Vagina (tissue), 2 donors: ENCODE results near the gene MROH7. TPM values are rescaled to one million over a fixed set of nuclear protein-coding genes. Genes with fewer than 3 reads are reported as not detected.

ENCODE experiments used
- DNase-seq, 2 donors: peaks; one replicate each; pipeline ENCODE4 v3.0.0-alpha.2; 2017; ENCODE audit errors: extremely low spot score in 2 of 2
- H3K27ac ChIP-seq: fragments of 200-600 bp; sonication (generic); one replicate; pipeline ENCODE4 v1.5.1; 2019
- H3K27me3 ChIP-seq: fragments of 200-600 bp; sonication (generic); one replicate; pipeline ENCODE4 v1.5.1; 2019
- H3K36me3 ChIP-seq, 2 donors: fragments of 200-600 bp; sonication (generic); one replicate each; pipeline ENCODE4 v1.5.1; 2017 to 2019
- H3K4me1 ChIP-seq: fragments of 200-600 bp; sonication (generic); one replicate; pipeline ENCODE4 v1.5.1; 2019
- H3K4me3 ChIP-seq, 2 donors: fragments of 200-600 bp; sonication (generic); 1 replicate in 1 of 2; 2 replicates in 1 of 2; pipeline ENCODE4 v1.5.1; 2016 to 2019
- H3K9me3 ChIP-seq: fragments of 200-600 bp; sonication (generic); one replicate; pipeline ENCODE4 v1.5.1; 2019
- POLR2A ChIP-seq, 2 donors: fragments of 450-650 bp; IDR thresholded peaks; one replicate each; pipeline ENCODE4 v1.6.1; 2017; ENCODE audit warnings: antibody characterized with exemption in 2 of 2, mild to moderate bottlenecking in 2 of 2, moderate library complexity in 2 of 2
- POLR2AphosphoS5 ChIP-seq, 2 donors: sonication (generic); formaldehyde crosslinking; IDR thresholded peaks; one replicate each; pipeline ENCODE4 v1.9.0; 2017; ENCODE audit warnings: antibody characterized with exemption in 2 of 2, mild to moderate bottlenecking in 2 of 2, low read depth in 1 of 2; ENCODE audit not compliant: insufficient read depth in 1 of 2
- intact Hi-C: fragments of 100-400 bp; cut with DNase I; formaldehyde crosslinking; loops from one replicate; pipeline ENCODE4 v1.15.1; 2023
- total RNA-seq: library from RNA; depleted of rRNA; stranded (reverse); fragments of >200 nt; gene quantifications from one replicate; pipeline ENCODE4 v1.2.3, GENCODE V29; 2016
- TF ChIP-seq, protein P1 (sequence below), 3 experiments: fragments of 450-650 bp in 2 of 3; fragments of 200-600 bp in 1 of 3; sonication (generic) in 1 of 3; IDR thresholded peaks; one replicate each; pipeline ENCODE4 v1.5.1; 2017 to 2019; ENCODE audit warnings: antibody characterized with exemption in 3 of 3, mild to moderate bottlenecking in 2 of 3, moderate library complexity in 2 of 3

MROH7 gene
- total RNA-seq, 1 donor from 2014 or later, result 7.4 TPM

DNA sequence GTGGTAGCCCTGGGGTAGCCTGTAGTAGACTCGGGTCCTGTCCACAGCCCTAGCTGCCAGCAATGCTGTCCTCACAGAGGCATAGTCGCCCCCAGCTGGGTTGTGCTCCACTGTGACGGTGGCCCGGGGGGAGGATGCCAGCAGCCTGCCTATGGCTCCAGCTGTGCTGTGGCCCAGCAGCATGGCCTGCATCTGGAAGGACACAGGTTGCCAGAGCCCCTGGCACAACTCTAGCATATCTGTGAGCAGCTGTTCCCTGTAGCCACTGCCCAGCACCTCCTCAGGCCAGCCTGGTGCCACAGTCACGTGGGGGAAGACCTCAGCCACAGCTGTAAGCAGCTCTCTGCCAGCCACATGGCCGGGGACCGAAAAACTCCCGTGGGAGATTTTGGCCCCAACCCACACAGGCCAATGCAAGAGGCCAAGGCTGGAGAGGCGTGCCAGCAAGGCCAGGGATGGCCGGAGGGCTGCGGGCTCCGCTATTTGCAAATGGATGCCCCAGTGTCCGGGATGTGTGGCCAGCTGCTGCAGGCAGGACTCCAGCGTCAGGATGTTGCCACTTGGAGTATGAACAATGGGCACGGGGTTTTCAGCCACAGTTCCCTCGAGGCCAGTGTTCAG is 32.2 kb upstream of the MROH7 start:
- intact Hi-C loops, result no loop called here
- no peak for DNase-seq
- no peaks in the 10 kb centered on the region for H3K4me1 ChIP-seq
- TF ChIP-seq POLR2A (IDR thresholded peaks at IDR 0.05) (no peak), POLR2AphosphoS5 (IDR thresholded peaks at IDR 0.05; ENCODE audit: insufficient read depth in 1 of 2, low read depth in 1 of 2) (no peak)
- TF ChIP-seq, protein P1, sequence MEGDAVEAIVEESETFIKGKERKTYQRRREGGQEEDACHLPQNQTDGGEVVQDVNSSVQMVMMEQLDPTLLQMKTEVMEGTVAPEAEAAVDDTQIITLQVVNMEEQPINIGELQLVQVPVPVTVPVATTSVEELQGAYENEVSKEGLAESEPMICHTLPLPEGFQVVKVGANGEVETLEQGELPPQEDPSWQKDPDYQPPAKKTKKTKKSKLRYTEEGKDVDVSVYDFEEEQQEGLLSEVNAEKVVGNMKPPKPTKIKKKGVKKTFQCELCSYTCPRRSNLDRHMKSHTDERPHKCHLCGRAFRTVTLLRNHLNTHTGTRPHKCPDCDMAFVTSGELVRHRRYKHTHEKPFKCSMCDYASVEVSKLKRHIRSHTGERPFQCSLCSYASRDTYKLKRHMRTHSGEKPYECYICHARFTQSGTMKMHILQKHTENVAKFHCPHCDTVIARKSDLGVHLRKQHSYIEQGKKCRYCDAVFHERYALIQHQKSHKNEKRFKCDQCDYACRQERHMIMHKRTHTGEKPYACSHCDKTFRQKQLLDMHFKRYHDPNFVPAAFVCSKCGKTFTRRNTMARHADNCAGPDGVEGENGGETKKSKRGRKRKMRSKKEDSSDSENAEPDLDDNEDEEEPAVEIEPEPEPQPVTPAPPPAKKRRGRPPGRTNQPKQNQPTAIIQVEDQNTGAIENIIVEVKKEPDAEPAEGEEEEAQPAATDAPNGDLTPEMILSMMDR (IDR thresholded peaks at IDR 0.05), result no peak
- H3K4me3 ChIP-seq, result no peak overlapping the region
- H3K9me3 ChIP-seq, result no peaks in the 10 kb centered on the region
- H3K27ac ChIP-seq, result no peak overlapping the region
- H3K27me3 ChIP-seq, result no peaks in the 10 kb centered on the region
- no peaks in the 10 kb centered on the region for H3K36me3 ChIP-seq

DNA sequence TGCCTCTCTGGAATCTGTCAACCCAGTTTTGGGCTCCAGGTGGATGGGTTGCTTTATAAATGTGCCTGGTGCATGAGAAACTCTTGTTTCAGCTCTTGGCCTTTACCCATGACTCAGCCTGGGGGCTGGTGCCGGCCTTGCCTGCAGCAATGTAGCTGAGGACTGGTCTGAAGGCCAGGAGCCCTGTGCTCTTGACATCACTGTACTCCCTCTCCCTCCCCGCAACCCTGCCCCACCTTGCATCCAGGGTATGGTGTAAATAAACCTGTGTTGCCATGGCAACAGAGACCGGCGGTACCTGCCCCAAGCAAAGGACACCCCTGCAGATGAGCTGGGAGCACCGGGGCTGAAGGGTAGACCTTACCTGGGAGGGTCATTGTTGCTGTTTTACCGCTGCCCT is 31.5 kb upstream of the MROH7 start:
- Histone ChIP-seq H3K27ac (no peak overlapping the region), H3K4me3 (no peak overlapping the region), H3K36me3 (no peaks in the 10 kb centered on the region), H3K4me1 (no peaks in the 10 kb centered on the region), H3K9me3 (no peaks in the 10 kb centered on the region), H3K27me3 (no peaks in the 10 kb centered on the region)
- DNase-seq, result no peak
- TF ChIP-seq POLR2A (IDR thresholded peaks at IDR 0.05) (no peak), POLR2AphosphoS5 (IDR thresholded peaks at IDR 0.05; ENCODE audit: insufficient read depth in 1 of 2, low read depth in 1 of 2) (no peak)
- intact Hi-C loops, result no loop called here

DNA sequence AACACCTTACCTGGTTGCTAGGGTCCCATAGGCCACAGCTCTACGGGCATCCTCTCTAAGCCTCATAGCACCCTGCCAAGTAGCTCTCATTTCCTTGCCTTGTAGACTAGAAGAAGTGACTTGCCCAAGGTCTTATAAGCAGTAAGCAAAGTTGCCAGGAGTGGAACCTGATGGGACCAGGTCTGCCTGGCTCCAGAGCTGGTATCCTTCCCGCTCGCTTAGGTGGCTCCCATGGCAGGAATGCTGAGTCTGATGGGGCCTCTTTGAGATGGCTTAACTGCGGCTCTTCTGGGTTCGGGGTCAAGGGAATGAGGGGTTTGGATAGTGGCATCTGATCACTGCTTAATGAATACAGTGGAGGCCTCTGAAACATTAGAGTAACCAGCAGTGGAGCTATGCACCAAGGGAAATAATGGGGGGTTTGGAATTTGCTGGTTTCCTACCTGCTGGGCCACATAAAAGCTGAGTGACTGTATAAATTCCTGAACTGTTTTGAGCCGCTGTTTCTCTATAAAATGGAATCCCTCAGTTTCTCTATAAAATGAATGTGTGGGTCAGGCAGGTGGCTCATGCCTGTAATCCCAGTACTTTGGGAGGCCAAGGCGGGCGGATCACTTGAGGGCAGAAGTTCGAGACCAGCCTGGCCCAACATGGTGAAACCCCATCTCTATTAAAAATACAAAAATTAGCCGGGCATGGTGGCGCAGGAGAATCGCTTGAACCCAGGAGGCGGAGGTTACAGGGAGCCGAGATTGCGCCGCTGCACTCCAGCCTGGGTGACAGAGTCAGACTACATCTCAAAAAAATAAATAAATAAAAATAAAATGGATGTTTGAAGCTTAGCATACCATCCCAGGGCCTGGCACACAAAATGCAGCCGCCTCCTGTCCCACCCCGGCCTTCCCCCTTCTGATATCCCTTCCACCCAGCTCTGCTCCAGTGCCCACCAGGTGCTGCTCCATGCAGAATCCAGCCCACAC is 30.7 kb upstream of the MROH7 start:
- intact Hi-C loops, result no loop called here
- TF ChIP-seq, protein P1 (IDR thresholded peaks at IDR 0.05), result no peak
- TF ChIP-seq POLR2A (IDR thresholded peaks at IDR 0.05) (no peak), POLR2AphosphoS5 (IDR thresholded peaks at IDR 0.05; ENCODE audit: insufficient read depth in 1 of 2, low read depth in 1 of 2) (no peak)
- H3K4me1 ChIP-seq, result no peaks in the 10 kb centered on the region
- no peaks in the 10 kb centered on the region for H3K9me3 ChIP-seq
- H3K4me3 ChIP-seq, result no peak overlapping the region
- no peak for DNase-seq
- no peaks in the 10 kb centered on the region for H3K36me3 ChIP-seq
- no peaks in the 10 kb centered on the region for H3K27me3 ChIP-seq
- no peak overlapping the region for H3K27ac ChIP-seq

DNA sequence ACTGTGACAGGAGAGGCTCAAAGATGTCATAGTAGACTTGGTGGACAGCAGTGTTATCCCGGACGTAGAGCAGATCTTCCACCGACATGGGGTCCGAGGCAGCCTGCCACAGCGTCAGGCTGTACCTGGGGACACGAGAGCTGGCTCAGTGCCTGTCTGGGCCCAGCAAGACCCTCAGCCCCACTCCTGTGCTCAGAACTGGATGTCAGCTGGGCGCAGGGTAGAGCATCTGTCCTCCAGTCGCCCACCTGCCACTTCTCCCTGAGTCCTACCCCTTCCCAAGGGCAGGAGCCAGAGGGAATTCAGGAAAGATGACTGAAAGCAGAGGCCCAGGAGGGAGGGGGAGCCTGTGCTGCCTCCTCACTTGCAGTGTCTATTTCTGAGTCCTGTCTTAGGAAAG is 30.0 kb upstream of the MROH7 start:
- no peak for DNase-seq
- intact Hi-C loops, result no loop called here
- H3K4me1 ChIP-seq, result no peaks in the 10 kb centered on the region
- no peaks in the 10 kb centered on the region for H3K27me3 ChIP-seq
- no peaks in the 10 kb centered on the region for H3K36me3 ChIP-seq
- no peak overlapping the region for H3K27ac ChIP-seq
- TF ChIP-seq POLR2A (IDR thresholded peaks at IDR 0.05) (no peak), POLR2AphosphoS5 (IDR thresholded peaks at IDR 0.05; ENCODE audit: insufficient read depth in 1 of 2, low read depth in 1 of 2) (no peak)
- TF ChIP-seq, protein P1 (IDR thresholded peaks at IDR 0.05), result no peak
- no peak overlapping the region for H3K4me3 ChIP-seq
- no peaks in the 10 kb centered on the region for H3K9me3 ChIP-seq

DNA sequence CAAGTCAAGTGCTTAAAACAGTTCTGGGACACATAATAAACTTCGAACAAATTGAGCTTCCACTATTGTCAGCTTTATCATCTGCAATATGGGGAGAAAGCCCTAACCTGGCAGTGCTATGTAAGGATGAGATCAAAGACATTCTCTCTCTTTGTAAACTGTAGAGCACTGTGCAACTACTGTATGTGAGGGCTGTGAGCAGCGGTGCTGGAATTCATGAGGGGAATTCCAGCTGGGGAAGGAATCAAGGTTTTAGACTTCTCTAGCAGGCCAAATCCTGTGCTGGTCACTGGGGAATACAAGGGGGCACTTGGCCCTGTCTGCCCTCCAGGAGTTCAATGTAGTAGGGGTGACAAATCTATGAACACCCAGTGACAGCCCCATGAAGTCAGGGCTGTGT is 27.6 kb upstream of the MROH7 start:
- TF ChIP-seq POLR2A (IDR thresholded peaks at IDR 0.05) (no peak), POLR2AphosphoS5 (IDR thresholded peaks at IDR 0.05; ENCODE audit: insufficient read depth in 1 of 2, low read depth in 1 of 2) (no peak)
- TF ChIP-seq, protein P1 (IDR thresholded peaks at IDR 0.05), result no peak
- Histone ChIP-seq H3K27ac (no peak overlapping the region), H3K9me3 (no peaks in the 10 kb centered on the region), H3K36me3 (no peaks in the 10 kb centered on the region), H3K4me3 (no peak overlapping the region), H3K27me3 (no peaks in the 10 kb centered on the region), H3K4me1 (no peaks in the 10 kb centered on the region)
- intact Hi-C loops, result no loop called here
- DNase-seq, result peak in 1 of 2 donors; percentile 67
